ENCODE data around the gene MAP3K4. TPM values are rescaled to one million over a fixed set of nuclear protein-coding genes. Genes with fewer than 3 reads are reported as not detected.
A peak's percentile ranks its signal among the peaks of the same experiment; 100 is the strongest.

The MAP3K4 gene
- total RNA-seq, 6 donors from 2014 or later = 23.7 to 52.1 (median 40.5) TPM

DNA sequence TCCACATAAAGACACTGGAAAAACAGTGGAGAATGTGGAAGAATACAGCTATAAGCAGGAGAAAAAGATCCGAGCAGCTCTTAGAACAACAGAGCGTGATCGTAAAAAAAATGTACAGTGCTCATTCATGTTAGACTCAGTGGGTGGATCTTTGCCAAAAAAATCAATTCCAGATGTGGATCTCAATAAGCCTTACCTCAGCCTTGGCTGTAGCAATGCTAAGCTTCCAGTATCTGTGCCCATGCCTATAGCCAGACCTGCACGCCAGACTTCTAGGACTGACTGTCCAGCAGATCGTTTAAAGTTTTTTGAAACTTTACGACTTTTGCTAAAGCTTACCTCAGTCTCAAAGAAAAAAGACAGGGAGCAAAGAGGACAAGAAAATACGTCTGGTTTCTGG lies 57.1 kb downstream of the MAP3K4 start:
- ATAC-seq (ENCODE audit: low FRiP score in 2 of 2) = peak in 1 of 2 donors; percentile 74
- H3K9me3 ChIP-seq = no peaks in the 10 kb centered on the region
- no peaks in the 10 kb centered on the region for H3K4me1 ChIP-seq
- no peak for DNase-seq
- no peak overlapping the region for H3K4me3 ChIP-seq
- WGBS, 2 donors = 82 to 92% methylated on average over 7 of the region's 7 CpGs
- TF ChIP-seq, protein P1, sequence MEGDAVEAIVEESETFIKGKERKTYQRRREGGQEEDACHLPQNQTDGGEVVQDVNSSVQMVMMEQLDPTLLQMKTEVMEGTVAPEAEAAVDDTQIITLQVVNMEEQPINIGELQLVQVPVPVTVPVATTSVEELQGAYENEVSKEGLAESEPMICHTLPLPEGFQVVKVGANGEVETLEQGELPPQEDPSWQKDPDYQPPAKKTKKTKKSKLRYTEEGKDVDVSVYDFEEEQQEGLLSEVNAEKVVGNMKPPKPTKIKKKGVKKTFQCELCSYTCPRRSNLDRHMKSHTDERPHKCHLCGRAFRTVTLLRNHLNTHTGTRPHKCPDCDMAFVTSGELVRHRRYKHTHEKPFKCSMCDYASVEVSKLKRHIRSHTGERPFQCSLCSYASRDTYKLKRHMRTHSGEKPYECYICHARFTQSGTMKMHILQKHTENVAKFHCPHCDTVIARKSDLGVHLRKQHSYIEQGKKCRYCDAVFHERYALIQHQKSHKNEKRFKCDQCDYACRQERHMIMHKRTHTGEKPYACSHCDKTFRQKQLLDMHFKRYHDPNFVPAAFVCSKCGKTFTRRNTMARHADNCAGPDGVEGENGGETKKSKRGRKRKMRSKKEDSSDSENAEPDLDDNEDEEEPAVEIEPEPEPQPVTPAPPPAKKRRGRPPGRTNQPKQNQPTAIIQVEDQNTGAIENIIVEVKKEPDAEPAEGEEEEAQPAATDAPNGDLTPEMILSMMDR (IDR thresholded peaks at IDR 0.05) = no peak
- no peak for TF ChIP-seq POLR2AphosphoS5 (IDR thresholded peaks at IDR 0.05)
- TF ChIP-seq POLR2A (IDR thresholded peaks at IDR 0.05) = no peak
- TF ChIP-seq EP300 (IDR thresholded peaks at IDR 0.05) = no peak
- H3K27me3 ChIP-seq = no peaks in the 10 kb centered on the region
- H3K36me3 ChIP-seq = peaks cover 8 to 11% (median 9%) of the 10 kb centered on the region in 4 donors
- H3K27ac ChIP-seq = no peak overlapping the region

DNA sequence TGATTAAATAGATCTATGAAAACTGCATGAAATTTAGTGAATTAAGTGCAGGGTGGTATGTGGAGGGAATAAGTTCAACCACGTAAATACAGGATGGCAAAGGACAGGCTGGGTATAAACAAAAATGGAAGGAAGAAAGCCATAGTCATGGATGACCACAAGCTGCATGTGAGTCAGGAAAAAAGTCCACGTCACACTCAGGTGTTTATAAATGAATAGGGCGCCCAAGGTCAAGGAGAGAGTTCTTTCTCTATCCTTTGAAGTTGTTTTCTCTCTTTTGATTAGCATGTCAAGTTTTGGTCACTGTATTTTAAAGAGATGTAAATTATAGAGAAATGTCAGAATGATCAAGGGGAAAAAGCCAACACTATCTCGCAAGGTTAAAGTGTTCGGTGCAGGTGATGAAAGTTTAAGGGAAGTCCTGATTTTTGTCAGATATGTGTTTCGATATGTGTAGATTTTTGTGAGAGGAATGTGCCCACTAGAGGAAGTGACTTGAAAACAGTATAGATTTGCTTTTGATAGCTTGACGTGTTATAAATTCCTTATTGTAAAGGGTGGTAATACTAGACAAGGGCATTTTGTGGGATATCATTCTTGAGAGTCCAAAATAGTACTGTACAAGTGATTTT lies 58.7 kb downstream of the MAP3K4 start:
- TF ChIP-seq EP300 (IDR thresholded peaks at IDR 0.05) (no peak), POLR2AphosphoS5 (IDR thresholded peaks at IDR 0.05) (no peak), POLR2A (IDR thresholded peaks at IDR 0.05) (no peak)
- TF ChIP-seq, protein P1 (IDR thresholded peaks at IDR 0.05) = no peak
- no peaks in the 10 kb centered on the region for H3K4me1 ChIP-seq
- H3K9me3 ChIP-seq = no peaks in the 10 kb centered on the region
- no peak overlapping the region for H3K4me3 ChIP-seq
- H3K27ac ChIP-seq = no peak overlapping the region
- ATAC-seq (ENCODE audit: low FRiP score in 2 of 2) (no peak), DNase-seq (no peak)
- H3K27me3 ChIP-seq = no peaks in the 10 kb centered on the region
- 90 to 91% methylated on average over 7 of the region's 7 CpGs for WGBS, 2 donors
- H3K36me3 ChIP-seq = peaks cover 5 to 9% (median 7%) of the 10 kb centered on the region in 4 donors

DNA sequence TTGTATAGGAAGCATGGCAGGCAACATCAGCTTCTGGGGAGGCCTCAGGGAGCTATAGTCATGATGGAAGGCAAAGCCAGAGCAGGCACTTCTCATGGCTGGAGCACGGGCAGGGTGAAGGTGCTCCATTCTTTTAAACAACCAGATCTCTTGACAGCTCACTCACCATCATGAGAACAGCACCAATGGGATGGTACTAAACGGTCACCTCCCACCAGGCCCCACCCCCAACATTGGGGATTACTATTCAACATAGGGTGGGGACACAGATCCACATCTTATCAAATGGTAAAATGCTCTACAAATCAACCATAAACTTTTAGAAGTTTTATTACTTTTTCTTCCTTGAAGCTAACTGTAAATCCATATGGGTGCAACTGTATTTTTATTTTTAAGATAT lies 61.5 kb downstream of the MAP3K4 start:
- H3K36me3 ChIP-seq = peaks cover 5 to 9% (median 7%) of the 10 kb centered on the region in 4 donors
- no peaks in the 10 kb centered on the region for H3K27me3 ChIP-seq
- no peaks in the 10 kb centered on the region for H3K9me3 ChIP-seq
- ATAC-seq (ENCODE audit: low FRiP score in 2 of 2) (no peak), DNase-seq (no peak)
- no peak overlapping the region for H3K27ac ChIP-seq
- no peak for TF ChIP-seq EP300 (IDR thresholded peaks at IDR 0.05)
- TF ChIP-seq, protein P1 (IDR thresholded peaks at IDR 0.05) = no peak
- no peak for TF ChIP-seq POLR2AphosphoS5 (IDR thresholded peaks at IDR 0.05)
- no peak for TF ChIP-seq POLR2A (IDR thresholded peaks at IDR 0.05)
- H3K4me3 ChIP-seq = no peak overlapping the region
- 95% methylated on average over 2 of the region's 2 CpGs for WGBS, 2 donors
- no peaks in the 10 kb centered on the region for H3K4me1 ChIP-seq

DNA sequence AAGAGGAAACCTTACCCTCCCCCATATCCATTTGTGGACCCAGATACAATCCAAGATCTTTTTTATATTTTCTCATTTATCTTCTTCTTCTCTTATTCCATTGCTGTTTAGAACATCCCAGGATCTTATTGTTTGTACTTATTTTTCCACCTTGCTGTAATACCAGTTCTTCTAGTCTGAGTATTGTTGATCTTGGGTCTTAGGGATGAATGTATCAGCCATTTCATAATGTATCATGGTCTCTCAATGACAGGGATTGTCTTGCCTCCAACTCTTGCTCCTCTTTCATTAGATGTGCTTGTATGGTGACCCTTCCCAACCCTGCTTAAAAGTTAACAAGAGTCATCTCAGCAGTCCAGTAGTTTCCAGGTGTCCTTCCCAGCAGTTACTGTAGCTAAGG lies 63.3 kb downstream of the MAP3K4 start:
- TF ChIP-seq, protein P1 (IDR thresholded peaks at IDR 0.05) = no peak
- TF ChIP-seq POLR2A (IDR thresholded peaks at IDR 0.05) (no peak), EP300 (IDR thresholded peaks at IDR 0.05) (no peak), POLR2AphosphoS5 (IDR thresholded peaks at IDR 0.05) (no peak)
- Histone ChIP-seq H3K4me3 (no peak overlapping the region), H3K4me1 (no peaks in the 10 kb centered on the region), H3K36me3 (no peaks in the 10 kb centered on the region), H3K27ac (no peak overlapping the region), H3K9me3 (no peaks in the 10 kb centered on the region), H3K27me3 (no peaks in the 10 kb centered on the region)
- no peak for DNase-seq
- ATAC-seq (ENCODE audit: low FRiP score in 2 of 2) = no peak

DNA sequence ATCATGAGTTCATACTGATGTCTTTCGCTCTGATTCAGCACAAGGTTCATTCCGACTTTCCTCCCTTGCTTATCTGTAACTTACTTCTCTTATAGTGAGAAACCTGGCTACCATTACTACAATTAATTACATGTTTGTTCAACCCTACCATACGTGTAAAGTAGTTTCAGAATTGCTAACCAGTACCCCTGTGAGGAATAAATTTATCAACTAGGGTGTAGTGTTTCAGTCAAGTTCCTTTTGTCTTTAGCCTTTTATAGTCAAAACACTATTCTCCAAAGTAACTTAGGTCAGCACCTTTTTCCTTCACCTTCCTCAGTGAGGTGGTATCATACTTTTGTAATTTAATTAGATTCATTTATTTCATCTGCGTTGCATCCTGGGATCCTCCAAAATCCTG lies 64.9 kb downstream of the MAP3K4 start:
- DNase-seq (no peak), ATAC-seq (ENCODE audit: low FRiP score in 2 of 2) (no peak)
- Histone ChIP-seq H3K4me1 (no peaks in the 10 kb centered on the region), H3K27ac (no peak overlapping the region), H3K27me3 (no peaks in the 10 kb centered on the region), H3K4me3 (no peak overlapping the region), H3K36me3 (peaks cover 0 to 4% (median 0%) of the 10 kb centered on the region in 4 donors), H3K9me3 (no peaks in the 10 kb centered on the region)
- no peak for TF ChIP-seq POLR2A (IDR thresholded peaks at IDR 0.05)
- TF ChIP-seq, protein P1 (IDR thresholded peaks at IDR 0.05) = no peak
- TF ChIP-seq POLR2AphosphoS5 (IDR thresholded peaks at IDR 0.05) = no peak
- TF ChIP-seq EP300 (IDR thresholded peaks at IDR 0.05) = no peak
- 94% methylated on average over 4 of the region's 4 CpGs for WGBS, 2 donors
